GM19025 (cell line): ENCODE data around the gene PEPD.

Experiments used
- ATAC-seq: cut with Tn5 transposase; IDR thresholded peaks from one replicate; pipeline ENCODE4 v1.9.1; 2021; ENCODE audit warnings: mild to moderate bottlenecking, low read depth, moderate library complexity; ENCODE audit not compliant: unreplicated experiment

Gene PEPD

DNA sequence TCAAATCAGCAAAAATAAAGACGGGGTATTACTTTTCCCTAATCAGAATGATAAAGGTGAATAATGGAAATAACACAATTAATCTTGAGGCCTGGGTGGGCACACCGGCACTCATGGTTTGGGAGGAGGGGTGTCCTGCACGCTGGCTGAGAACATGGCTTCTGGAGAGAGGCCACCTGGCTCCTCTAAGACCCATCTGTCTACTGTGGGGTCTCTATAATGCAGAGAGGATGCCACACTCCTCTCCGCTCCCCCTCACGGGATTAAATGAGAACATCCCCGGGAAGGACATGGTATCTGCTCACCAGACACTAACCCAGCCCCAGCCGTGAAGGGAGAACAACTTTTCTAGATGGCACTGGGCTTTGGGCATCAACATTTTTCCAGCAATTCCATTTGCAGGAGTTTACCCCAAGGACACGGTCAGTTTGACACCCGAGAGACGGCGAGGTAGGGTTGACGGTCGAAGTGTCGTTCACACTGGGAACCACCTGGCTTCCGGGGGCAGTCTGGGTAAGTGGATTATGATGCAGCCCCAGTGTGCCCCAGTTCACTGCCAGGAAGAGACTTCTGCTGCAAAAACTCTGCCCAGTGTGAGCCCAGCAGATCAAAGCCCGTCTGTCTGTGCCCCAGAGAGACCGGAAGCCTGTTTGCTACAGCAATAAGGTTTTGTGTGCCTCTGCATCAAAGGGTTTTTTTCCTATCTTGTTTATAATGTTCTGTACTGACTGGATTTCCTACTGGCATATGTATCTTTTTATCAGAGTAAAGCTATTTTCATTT, 91.5 kb downstream of the PEPD start:
- no peak for ATAC-seq

DNA sequence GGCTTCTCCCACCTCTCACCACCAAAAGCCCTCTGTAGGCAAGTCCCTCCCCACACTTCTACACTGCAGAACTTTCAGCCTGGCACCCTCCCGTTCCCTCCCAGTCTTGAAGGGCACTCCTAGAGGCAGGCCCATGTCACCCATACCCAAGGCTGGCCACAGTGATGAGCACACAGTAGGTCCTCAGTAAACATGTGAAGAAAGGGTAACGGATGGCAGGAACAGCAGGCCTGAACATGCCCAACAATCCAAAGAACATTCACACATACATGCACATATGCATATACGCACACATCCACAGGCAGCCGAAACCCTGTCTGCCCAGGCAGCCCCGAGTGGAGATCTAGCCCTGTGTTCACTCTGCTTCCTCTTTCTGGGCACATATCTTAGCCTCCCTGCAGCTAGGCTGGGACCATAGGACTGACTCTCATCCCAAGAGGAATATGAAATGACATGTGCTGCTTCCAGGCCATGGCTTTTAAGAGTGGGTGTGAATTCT, 92.9 kb downstream of the PEPD start:
- no peak for ATAC-seq

DNA sequence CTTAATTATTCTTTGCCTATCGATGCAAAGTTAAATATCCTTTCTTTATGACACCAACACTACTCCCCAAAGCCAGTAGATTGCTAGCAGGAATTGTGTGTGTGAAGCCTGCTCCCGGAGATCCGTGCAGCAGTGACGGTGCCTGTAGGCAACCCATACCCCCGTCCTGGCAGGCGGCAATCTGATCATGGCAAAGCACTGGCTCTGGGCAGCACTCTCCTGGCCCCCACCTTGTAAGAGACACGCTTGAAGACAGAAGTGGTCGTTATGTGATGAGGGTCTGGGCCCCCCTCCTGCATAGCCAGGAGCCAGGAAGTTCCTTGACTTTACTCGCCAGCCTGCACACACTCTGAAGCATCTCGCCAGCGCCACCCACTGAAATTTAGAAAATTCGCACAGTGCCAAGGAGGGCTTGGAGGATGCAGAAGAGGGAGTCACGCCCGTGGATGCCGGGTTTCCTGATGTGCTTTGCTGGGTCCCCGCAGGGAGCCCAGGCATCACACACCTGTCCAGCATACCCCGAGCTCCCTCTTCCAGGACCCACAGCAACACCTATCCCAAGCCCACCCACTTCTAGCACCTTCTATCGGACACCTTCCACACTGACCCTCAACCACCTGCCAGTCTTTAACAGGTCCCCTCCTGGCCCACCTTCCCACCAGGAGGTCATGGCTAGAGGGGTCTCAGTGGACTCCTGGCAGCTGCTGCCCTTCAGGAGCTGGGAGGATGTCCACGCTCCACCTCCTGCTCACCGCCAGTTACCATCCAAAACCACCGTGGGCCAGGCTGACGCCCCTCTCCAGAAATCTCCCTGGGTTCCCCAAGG, 93.6 kb downstream of the PEPD start:
- ATAC-seq: no peak

DNA sequence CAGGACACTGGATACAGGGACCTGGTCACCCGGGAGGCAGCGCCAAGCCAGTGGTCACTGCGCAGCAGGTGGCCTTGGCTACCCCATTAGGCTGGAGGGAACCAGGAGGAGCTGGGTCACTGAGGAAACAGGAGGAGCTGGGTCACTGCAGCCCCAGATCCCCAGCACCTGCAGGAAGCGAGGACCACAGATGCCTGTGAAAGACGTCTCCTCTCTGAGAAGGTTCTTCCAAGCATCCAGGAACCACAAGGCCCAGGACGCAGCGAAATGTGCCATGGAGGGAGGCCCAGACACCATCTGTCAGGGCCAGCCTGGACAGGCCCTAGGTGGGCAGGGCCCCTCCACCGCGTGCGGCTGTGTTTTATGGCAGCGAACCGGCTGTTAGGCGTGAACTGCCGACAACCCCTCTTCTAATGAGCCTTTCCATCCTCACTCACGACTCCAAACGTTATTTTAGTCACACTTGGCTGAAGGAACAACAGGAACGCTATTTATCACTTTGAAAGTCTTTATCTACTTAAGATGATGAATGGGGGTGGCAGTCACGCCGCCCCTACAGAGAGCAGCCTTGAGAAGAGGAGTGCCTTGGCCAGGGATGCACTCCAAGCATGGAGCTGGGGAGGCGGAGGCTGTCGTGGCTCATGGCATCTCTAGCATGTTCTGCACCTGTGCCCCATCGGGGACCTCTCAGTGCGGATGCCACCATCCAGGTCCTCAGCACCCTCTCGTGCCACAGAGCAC, 94.8 kb downstream of the PEPD start:
- ATAC-seq: no peak

DNA sequence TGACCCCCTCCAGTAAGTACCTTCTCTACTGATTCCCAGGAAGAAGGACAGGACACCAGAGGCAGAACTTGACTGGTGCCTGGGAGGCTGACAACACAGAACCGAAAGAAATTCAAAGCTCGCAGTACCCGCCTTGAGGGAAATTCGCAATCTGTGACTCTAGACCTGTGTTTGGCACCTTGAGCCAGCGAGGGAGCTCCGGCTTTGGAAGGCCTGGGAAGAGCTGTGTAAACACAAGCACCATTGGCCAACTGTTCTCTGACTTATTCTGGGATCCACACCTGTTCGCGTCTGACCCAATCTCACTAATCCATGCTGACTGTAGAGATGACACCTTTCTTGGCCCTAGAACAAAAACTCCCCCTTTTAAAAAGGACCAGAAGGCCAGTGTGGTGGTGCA, 97.4 kb downstream of the PEPD start:
- ATAC-seq: no peak

DNA sequence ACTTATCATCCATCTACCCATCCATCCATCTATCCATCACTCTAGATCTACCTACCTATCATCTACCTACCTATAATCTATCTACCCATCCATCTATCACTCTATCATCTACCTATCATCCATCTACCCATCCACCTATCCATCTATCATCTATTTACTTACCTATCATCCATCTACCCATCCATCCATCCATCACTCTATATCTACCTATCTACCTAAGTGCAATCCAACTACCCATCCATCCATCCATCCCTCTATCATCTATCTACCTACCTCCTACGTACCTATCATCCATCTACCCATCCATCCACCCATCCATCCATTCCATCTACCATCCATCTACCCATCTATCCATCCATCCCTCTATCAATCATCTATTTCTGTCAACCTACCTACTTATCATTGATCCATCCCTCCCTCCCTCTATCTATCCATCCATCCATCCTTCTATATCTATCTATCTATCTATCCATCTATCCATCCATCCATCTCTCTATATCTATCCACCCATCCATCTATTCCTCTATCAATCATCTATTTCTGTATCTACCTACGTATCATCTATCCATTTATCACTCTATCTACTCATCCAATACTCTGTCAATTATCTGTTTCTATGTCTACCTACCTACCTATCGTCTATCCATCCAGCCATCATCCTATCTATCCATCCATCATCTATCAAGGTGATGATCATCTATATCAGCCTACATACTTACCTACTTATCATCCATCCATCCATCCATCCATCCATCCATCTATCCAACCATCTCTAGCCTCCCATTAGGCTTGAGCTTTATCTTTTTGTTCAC, 99.0 kb downstream of the PEPD start:
- ATAC-seq: no peak

- ATAC-seq: no peak
Measured at GRCh38 chr19:33421368-33421767, 100.2 kb downstream of the PEPD start.

DNA sequence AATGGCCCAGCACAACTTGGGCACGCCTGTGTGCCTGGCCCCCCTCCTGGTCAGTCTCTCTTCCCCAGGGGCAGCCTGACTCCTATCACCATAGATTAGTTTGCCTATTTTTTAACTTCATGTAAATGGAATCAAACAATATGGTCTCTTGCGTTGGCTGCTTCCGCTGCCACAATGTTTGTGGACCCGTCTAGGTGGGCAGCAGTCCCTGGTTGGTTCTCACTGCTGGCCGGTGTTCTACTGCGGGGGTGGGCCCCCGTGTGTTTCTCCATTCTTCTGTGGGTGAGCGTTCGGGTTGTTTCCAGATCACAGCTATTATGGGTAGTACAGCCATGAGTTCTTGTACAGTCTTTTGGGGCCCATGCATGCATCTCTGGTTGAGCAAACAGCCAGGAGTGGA, 100.8 kb downstream of the PEPD start:
- no peak for ATAC-seq

- ATAC-seq: no peak
Measured at GRCh38 chr19:33419788-33420130, 101.8 kb downstream of the PEPD start.

GRCh38 chr19:33418871-33419787, 102.5 kb downstream of the PEPD start:
- no peak for ATAC-seq

- no peak for ATAC-seq
Measured at GRCh38 chr19:33418461-33418860, 103.1 kb downstream of the PEPD start.

DNA sequence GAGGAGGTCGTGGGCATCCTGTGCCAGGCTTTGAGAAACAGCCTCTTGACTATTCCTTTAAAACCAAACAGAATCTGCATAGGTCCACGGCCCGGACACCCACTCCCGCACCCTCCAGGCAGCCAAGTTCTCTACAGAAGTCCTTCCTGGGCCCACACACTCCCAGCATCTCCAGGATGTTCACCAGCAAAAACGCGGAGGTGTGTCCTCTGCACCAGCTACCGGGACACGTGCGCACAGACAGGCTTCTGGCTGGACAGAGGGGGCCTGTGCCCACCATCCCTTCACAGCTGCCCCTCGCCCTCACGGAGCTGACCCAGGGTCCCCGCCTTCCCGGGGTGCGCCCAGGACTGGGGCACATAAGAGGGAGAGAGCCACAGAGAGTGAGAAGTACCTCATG, 103.8 kb downstream of the PEPD start:
- no peak for ATAC-seq

- ATAC-seq: no peak
Measured at GRCh38 chr19:33416307-33417215, 105.0 kb downstream of the PEPD start.

- ATAC-seq: no peak
Measured at GRCh38 chr19:33414667-33415605, 106.7 kb downstream of the PEPD start.

DNA sequence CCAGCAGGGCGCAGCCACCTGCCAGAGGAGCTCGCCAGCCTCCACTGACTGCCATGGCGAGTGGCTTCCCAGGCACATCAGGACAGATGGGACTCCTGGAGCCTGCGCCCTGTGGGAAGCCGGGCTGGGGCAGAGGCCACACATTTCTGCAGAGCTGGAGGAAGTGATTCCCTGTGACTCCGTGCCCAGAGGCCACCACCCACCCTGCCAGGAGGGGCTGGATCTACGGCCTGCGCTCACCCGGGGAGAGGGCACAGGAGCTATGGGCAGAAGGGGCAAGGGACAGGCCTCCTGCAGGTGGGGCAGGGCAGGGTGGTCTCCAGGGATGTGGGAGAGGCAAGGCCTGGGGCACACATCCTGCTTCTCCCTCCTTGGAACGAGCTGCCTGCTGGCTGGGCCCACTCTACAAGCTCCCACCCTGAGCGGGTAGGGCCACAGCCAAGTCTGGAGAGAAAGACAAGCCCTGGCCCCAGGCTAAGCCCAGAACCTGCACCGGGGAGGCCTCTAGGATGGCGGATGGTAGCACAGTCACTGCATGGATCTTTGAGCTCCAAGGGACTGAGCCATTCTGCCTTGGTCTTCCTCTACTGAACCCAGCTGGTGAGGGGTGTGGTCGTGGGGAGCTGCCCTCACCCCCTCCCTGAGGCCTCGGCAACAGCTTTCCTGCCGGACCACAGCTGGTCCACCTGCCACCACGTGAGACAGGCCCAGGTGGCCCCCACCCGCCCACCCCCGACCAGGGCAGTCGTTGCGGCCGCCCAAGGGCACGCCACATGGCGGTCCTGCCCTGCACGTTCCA, 107.5 kb downstream of the PEPD start:
- no peak for ATAC-seq

- ATAC-seq: no peak
Measured at GRCh38 chr19:33413426-33413725, 108.2 kb downstream of the PEPD start.
